Cerebellar nuclear complex (tissue), 1 donor: Measurements from ENCODE around the gene TXNDC16.
"Not testable (repeated sequence)": the region's sequence is repeated elsewhere in the genome, so short reads cannot be mapped to it uniquely, and the experiment has no call there.

Experiments
- DNase-seq, 2 experiments: peaks; one replicate each; lab custom pipeline; 2025; lab: John Stamatoyannopoulos, UW

The TXNDC16 gene

DNA sequence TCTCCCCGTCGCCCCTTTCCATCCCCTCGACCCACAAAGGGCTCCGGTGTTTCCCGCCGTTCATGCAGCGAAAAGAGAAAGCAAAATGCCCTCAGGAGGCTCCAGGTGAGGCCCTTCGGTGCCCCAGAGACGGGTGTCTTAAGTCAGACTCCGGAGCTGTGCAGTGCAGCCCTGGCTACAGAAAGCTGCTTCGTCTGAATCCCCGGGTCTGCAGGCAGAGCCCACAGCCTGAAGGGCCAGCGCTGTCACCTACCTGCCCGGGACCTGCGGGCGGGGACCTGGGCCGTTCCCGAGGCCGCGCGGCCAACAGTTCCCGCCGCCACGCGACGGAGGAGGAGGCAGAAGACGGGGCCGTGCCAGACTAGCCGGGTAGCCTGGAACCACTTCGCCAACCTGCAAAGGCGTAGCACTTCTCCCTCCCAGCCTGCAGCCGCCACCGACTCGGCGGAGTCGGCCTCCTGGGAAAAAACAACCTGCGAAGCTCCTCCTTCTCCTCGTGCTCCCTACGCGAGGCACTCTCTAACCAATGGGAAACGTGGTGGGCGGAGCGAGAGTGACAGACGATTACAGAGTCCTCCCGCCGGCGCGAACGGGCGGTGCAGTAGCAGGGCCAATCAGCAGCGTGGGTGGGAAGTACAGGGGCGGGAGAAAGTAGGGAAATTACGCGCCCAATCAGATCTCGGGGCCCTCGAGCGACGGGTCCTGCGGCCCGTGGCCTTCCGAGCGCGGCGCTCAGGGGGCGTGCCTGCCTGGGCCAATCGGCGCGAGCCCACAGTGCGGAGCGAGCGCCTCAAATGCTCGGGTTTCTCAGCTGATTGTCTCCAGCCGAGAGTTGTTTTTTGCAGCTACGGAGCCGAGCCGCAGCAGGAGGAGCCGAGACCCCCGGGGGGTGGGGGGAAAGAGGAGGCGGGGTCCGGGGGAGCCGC, at the start of gene TXNDC16, which contains the start of gene GPR137C:
TSS of gene TXNDC16 (minus strand) at position 443 of the 926 bp plus-strand sequence. CDS start 8,948 bp downstream, outside the sequence.
TSS of gene GPR137C (plus strand) at position 774 of the 926 bp plus-strand sequence. CDS start 312 bp downstream, outside the sequence.
- peak; percentile 98 to 99 for DNase-seq

DNA sequence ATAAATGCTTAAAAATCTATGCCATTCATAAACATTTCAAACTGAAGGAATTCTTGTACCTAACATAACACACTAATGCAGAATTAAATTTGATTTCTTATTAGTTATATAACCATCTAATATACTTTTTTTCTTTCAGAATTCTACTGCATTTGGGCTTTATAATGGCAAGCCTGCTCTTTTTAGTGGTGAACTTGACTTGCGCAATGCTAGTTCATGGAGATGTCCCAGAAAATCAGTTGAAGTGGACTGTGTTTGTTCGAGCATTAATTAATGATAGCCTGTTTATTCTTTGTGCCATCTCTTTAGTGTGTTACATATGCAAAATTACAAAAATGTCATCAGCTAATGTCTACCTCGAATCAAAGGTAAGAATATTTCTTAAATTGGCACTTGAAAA, 47.7 kb upstream of the TXNDC16 start:
- DNase-seq: no peak

- DNase-seq: no peak
Measured at GRCh38 chr14:52598568-52598967, 46.3 kb upstream of the TXNDC16 start.

GRCh38 chr14:52596861-52597260, 44.6 kb upstream of the TXNDC16 start:
- no peak for DNase-seq

DNA sequence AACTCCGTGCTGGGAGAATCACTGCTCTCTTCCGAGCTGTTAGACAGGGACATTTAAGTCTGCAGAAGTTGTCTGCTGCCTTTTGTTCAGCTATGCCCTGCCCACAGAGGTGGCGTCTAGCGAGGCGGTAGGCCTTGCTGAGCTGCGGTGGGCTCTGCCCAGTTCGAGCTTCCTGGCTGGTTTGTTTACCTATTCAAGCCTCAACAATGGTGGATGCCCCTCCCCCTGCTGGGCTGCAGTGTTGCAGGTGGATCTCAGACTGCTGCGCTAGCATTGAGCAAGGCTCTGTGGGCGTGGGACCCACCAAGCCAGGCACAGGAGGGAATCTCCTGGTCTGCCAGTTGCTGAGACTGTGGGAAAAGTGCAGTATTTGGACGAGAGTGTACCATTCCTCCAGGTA, 44.0 kb upstream of the TXNDC16 start:
- DNase-seq: no peak

DNA sequence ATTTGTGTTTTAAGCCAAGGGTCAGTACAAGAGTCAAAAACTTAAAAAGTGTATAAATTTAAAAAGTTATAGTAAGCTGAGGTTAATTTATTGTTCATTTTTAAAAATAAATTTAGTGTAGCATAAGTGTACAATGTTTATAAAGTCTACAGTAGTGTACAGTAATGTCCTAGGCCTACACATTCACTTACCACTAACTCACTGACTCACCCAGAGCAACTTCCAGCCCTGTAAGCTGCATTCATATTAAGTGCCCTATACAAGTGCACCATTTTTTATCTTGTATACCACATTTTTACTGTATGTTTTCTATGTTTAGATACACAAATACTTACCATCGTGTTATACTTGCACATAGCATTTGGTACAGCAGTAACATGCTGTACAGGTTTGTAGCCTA, 38.0 kb upstream of the TXNDC16 start:
- no peak for DNase-seq

DNA sequence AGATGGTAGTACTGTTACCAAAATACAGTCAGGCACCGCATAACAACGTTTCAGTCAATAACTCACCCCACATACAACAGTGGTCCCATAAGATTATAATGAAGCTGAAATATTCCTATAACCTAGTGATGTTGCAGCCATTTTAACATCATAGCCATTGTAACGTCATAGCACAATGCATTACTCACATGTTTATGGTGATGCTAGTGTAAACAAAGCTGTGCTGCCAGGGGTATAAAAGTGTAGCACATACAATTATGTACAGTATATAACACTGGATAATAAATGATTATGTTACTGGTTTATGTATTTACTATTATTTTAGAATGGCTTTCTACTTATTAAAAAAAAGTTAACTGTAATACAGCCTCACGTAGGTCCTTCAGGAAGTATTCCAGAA, 37.3 kb upstream of the TXNDC16 start:
- no peak for DNase-seq

- DNase-seq: no peak
Measured at GRCh38 chr14:52583544-52583943, 31.2 kb upstream of the TXNDC16 start.

GRCh38 chr14:52575858-52576257, 23.6 kb upstream of the TXNDC16 start:
- no peak for DNase-seq

- DNase-seq: not testable (repeated sequence)
Measured at GRCh38 chr14:52568454-52568853, 16.1 kb upstream of the TXNDC16 start.

DNA sequence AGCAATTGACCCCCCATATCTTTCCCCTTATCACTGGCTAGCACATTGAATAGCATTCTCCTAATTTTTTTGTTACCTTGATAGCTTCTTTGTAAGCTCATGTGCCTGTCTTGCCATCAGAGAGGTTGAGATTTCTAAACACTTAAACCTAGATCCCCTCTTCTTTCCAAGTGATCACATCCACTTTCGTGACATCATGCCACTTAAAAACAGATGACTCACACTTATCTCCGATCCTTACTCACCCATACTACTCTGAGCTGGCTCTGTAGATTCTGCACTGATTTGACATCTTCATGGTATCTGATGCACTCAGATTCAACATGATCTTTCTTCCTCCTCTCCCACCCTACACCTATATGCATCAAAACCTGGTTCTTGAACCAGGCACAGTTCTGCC, 10.8 kb upstream of the TXNDC16 start:
- no peak for DNase-seq

GRCh38 chr14:52558688-52559087, 6.4 kb upstream of the TXNDC16 start:
- no peak for DNase-seq

- peak; percentile 42 to 76 for DNase-seq
Measured at GRCh38 chr14:52553671-52554575, 1.6 kb upstream of the TXNDC16 start.

DNA sequence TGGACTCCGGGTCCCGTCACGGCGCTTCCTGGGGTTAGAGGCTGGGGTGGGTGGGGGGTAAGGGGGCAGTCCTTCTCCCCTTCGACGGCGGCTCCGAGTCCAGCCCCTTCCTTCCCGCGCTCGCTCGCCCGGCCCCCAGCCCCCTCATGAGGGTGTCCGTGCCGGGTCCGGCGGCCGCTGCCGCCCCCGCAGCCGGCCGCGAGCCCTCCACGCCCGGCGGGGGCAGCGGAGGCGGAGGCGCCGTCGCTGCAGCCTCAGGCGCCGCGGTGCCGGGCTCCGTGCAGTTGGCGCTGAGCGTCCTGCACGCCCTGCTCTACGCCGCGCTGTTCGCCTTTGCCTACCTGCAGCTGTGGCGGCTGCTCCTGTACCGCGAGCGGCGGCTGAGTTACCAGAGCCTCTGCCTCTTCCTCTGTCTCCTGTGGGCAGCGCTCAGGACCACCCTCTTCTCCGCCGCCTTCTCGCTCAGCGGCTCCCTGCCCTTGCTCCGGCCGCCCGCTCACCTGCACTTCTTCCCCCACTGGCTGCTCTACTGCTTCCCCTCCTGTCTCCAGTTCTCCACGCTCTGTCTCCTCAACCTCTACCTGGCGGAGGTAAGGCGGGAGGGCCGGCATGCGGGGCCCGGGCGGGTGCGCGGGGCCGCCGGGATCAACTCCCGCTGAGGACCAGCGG, 831 bp upstream of the TXNDC16 start:
- DNase-seq: no peak

GRCh38 chr14:52551696-52552062, 626 bp downstream of the TXNDC16 start:
- no peak for DNase-seq

DNA sequence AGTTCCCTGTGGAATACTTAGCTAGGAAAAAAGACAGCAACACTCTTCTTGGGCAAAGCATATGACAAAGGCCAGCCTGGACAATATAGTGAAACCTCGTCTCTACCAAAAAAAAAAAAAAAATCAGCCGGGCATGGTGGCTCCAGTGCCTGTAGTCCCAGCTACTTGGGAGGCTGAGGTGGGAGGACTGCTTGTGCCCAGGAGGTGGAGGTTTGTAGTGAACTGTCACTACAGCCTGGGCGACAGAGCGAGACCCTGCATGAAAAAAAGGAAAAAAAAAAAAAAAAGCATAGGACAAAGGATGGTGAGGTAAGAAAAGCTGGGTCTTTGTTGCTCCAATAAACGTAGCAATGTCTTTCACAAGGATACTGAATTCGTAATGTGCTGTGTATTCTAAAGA, 1.1 kb downstream of the TXNDC16 start:
- no peak for DNase-seq

GRCh38 chr14:52550661-52551060, 1.6 kb downstream of the TXNDC16 start:
- DNase-seq: no peak

GRCh38 chr14:52547526-52547925, 4.8 kb downstream of the TXNDC16 start:
- DNase-seq: no peak

- no peak for DNase-seq
Measured at GRCh38 chr14:52547027-52547426, 5.3 kb downstream of the TXNDC16 start.

- no peak for DNase-seq
Measured at GRCh38 chr14:52546318-52546670, 6.0 kb downstream of the TXNDC16 start.

DNA sequence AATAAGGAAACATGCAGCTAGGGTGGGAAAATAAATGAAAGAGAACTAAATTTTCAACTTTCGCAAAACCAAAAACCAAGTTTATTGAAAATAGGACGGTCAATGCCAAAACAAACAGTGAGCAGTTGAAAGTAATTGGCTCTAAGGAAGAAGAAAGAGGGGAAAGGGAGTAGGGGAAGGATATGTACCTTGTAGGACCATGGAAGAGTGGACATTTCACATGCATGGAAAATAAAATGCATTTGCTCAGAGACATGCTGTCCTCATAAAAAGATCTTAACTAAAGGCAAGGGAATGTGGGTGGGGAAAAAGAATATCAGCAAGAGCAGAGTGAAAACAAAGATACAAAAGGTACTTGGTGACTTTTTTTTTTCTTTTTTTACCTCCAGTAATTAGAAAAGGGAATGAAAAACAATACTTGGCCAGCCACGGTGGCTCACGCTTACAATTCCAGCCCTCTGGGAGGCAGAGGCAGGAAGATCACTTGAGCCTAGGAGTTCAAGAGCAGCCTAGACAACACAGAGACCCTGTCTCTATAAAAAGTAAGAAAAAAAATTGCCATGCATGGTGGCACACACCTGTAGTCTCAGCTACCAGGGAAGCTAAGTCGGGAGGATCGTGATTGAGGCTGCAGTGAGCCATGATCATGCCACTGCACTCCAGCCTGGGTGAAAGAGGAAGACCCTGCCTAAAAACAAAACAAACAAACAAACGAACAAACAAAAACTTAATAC, 6.6 kb downstream of the TXNDC16 start:
- DNase-seq: no peak
